Karpas-422 (cell line): ENCODE data around the gene SRP54. TPM values are rescaled to one million over a fixed set of nuclear protein-coding genes. Genes with fewer than 3 reads are reported as not detected.

ENCODE experiments used
- DNase-seq: peaks from one replicate; pipeline ENCODE4 v3.0.0-alpha.2; 2015
- H2AFZ ChIP-seq: fragments of 200-600 bp; sonication (generic); 2 replicates; pipeline ENCODE4 v1.6.1; 2014; ENCODE audit warnings: antibody characterized with exemption, low read length, mixed read lengths
- H3K27ac ChIP-seq: fragments of 200-600 bp; sonication (generic); 2 replicates; pipeline ENCODE4 v1.5.1; 2014; ENCODE audit warnings: mild to moderate bottlenecking, low read length, moderate library complexity
- H3K27me3 ChIP-seq: fragments of 200-600 bp; sonication (generic); 2 replicates; pipeline ENCODE4 v1.6.1; 2014; ENCODE audit warnings: low read length, mixed read lengths
- H3K36me3 ChIP-seq: fragments of 200-600 bp; sonication (generic); 2 replicates; pipeline ENCODE4 v1.6.1; 2014; ENCODE audit warnings: low read length, mixed read lengths; ENCODE audit not compliant: insufficient read depth
- H3K4me1 ChIP-seq: fragments of 200-600 bp; sonication (generic); 2 replicates; pipeline ENCODE4 v1.6.1; 2014; ENCODE audit warnings: mild to moderate bottlenecking, low read length, mixed read lengths
- H3K4me2 ChIP-seq: fragments of 200-600 bp; sonication (generic); 2 replicates; pipeline ENCODE4 v1.6.1; 2014; ENCODE audit warnings: low read length, low read depth, mild to moderate bottlenecking; ENCODE audit not compliant: poor library complexity, severe bottlenecking
- H3K4me3 ChIP-seq: fragments of 200-600 bp; sonication (generic); 2 replicates; pipeline ENCODE4 v1.5.1; 2014; ENCODE audit warnings: mild to moderate bottlenecking, antibody characterized with exemption, low read length, mixed read lengths
- H3K79me2 ChIP-seq: fragments of 200-600 bp; sonication (generic); 2 replicates; pipeline ENCODE4 v1.6.1; 2014; ENCODE audit warnings: mild to moderate bottlenecking, low read length, mixed read lengths
- H3K9ac ChIP-seq: fragments of 200-600 bp; sonication (generic); 2 replicates; pipeline ENCODE4 v1.6.0; 2014; ENCODE audit warnings: low read length
- H3K9me2 ChIP-seq: fragments of 200-600 bp; sonication (generic), shearing (Covaris generic); replicated peaks from 2 replicates; pipeline ENCODE4 v1.6.0; 2014; ENCODE audit warnings: mild to moderate bottlenecking, low read length, moderate library complexity; ENCODE audit not compliant: insufficient read depth
- H3K9me3 ChIP-seq: fragments of 300-700, 200-600 bp; sonication (generic); 2 replicates; pipeline ENCODE4 v1.6.1; 2014; ENCODE audit warnings: low read length, mixed read lengths
- H4K20me1 ChIP-seq: fragments of 200-600 bp; sonication (generic); 2 replicates; pipeline ENCODE4 v1.6.1; 2014; ENCODE audit warnings: mild to moderate bottlenecking, antibody characterized with exemption, low read length, low read depth; ENCODE audit not compliant: insufficient read depth
- total RNA-seq: library from RNA; depleted of rRNA; stranded (reverse); fragments of >200 nt; shearing (Covaris generic); gene quantifications from 2 replicates; pipeline ENCODE4 v1.2.3, GENCODE V29; 2014; ENCODE audit warnings: low replicate concordance; rRNA removed

Gene SRP54
- 86.8 and 115 TPM in 2 replicates for total RNA-seq

- Histone ChIP-seq H2AFZ (peak within 1 kb of the TSS; percentile 78), H4K20me1 (no peaks in the 10 kb centered on the region), H3K36me3 (no peaks in the 10 kb centered on the region; the same call in none of the 2 replicates), H3K79me2 (peaks cover 92% of the 10 kb centered on the region), H3K9ac (peak within 1 kb of the TSS; percentile 82), H3K4me2 (peak within 1 kb of the TSS; percentile 90), H3K4me3 (peak within 1 kb of the TSS; percentile 87), H3K9me2 (no peaks in the 10 kb centered on the region), H3K4me1 (peaks cover 44% of the 10 kb centered on the region), H3K27me3 (no peaks in the 10 kb centered on the region), H3K27ac (peak within 1 kb of the TSS; percentile 86), H3K9me3 (no peaks in the 10 kb centered on the region)
- peak; percentile 100 for DNase-seq
Observed at GRCh38 chr14:34982421-34983147, at the start of gene SRP54. TSS of gene SRP54 (plus strand) at chr14:34982992. CDS start at chr14:34996710, 13,718 bp downstream.

- no peak overlapping the region for H3K9ac ChIP-seq
- no peaks in the 10 kb centered on the region for H3K4me1 ChIP-seq
- DNase-seq, result no peak
- no peaks in the 10 kb centered on the region for H3K36me3 ChIP-seq
- H3K27ac ChIP-seq, result no peak overlapping the region
- H3K9me2 ChIP-seq, result no peaks in the 10 kb centered on the region
- no peaks in the 10 kb centered on the region for H3K9me3 ChIP-seq
- H2AFZ ChIP-seq, result no peak overlapping the region
- no peak overlapping the region for H3K4me2 ChIP-seq
- no peaks in the 10 kb centered on the region for H3K79me2 ChIP-seq
- no peaks in the 10 kb centered on the region for H3K27me3 ChIP-seq
- H3K4me3 ChIP-seq, result no peak overlapping the region
- H4K20me1 ChIP-seq, result no peaks in the 10 kb centered on the region
Observed at GRCh38 chr14:34933301-34933700, 49.5 kb upstream of the SRP54 start.

GRCh38 chr14:34935488-34935887 is 47.3 kb upstream of the SRP54 start:
- Histone ChIP-seq H3K9me2 (no peaks in the 10 kb centered on the region), H3K27me3 (no peaks in the 10 kb centered on the region), H3K36me3 (no peaks in the 10 kb centered on the region), H3K4me3 (no peak overlapping the region), H3K9me3 (no peaks in the 10 kb centered on the region), H3K79me2 (no peaks in the 10 kb centered on the region), H3K4me1 (no peaks in the 10 kb centered on the region), H2AFZ (no peak overlapping the region), H3K9ac (no peak overlapping the region), H4K20me1 (no peaks in the 10 kb centered on the region), H3K27ac (no peak overlapping the region), H3K4me2 (no peak overlapping the region)
- DNase-seq, result no peak

- H3K9me2 ChIP-seq, result no peaks in the 10 kb centered on the region
- no peak overlapping the region for H3K4me2 ChIP-seq
- no peak for DNase-seq
- H3K4me1 ChIP-seq, result no peaks in the 10 kb centered on the region
- H3K4me3 ChIP-seq, result no peak overlapping the region
- H3K79me2 ChIP-seq, result no peaks in the 10 kb centered on the region
- H3K36me3 ChIP-seq, result no peaks in the 10 kb centered on the region
- H4K20me1 ChIP-seq, result no peaks in the 10 kb centered on the region
- no peaks in the 10 kb centered on the region for H3K27me3 ChIP-seq
- no peak overlapping the region for H3K9ac ChIP-seq
- no peak overlapping the region for H3K27ac ChIP-seq
- H3K9me3 ChIP-seq, result no peaks in the 10 kb centered on the region
- no peak overlapping the region for H2AFZ ChIP-seq
Observed at GRCh38 chr14:34937442-34937841, 45.4 kb upstream of the SRP54 start.

- H3K36me3 ChIP-seq, result no peaks in the 10 kb centered on the region
- H3K9me2 ChIP-seq, result no peaks in the 10 kb centered on the region
- H3K4me1 ChIP-seq, result no peaks in the 10 kb centered on the region
- no peaks in the 10 kb centered on the region for H3K79me2 ChIP-seq
- no peak overlapping the region for H3K4me3 ChIP-seq
- no peak overlapping the region for H3K9ac ChIP-seq
- H3K9me3 ChIP-seq, result no peaks in the 10 kb centered on the region
- no peak overlapping the region for H3K27ac ChIP-seq
- no peak for DNase-seq
- H3K27me3 ChIP-seq, result no peaks in the 10 kb centered on the region
- H4K20me1 ChIP-seq, result no peaks in the 10 kb centered on the region
- H3K4me2 ChIP-seq, result no peak overlapping the region
- no peak overlapping the region for H2AFZ ChIP-seq
Observed at GRCh38 chr14:34937876-34938275, 44.9 kb upstream of the SRP54 start.

GRCh38 chr14:34943506-34943905 is 39.3 kb upstream of the SRP54 start:
- DNase-seq, result no peak
- Histone ChIP-seq H3K9ac (no peak overlapping the region), H2AFZ (no peak overlapping the region), H3K4me3 (no peak overlapping the region), H3K4me2 (no peak overlapping the region), H3K9me2 (no peaks in the 10 kb centered on the region), H3K79me2 (no peaks in the 10 kb centered on the region), H3K36me3 (peaks cover 10% of the 10 kb centered on the region; the same call in 1 of the 2 replicates), H3K4me1 (no peaks in the 10 kb centered on the region), H3K27ac (no peak overlapping the region), H3K27me3 (no peaks in the 10 kb centered on the region), H3K9me3 (no peaks in the 10 kb centered on the region), H4K20me1 (no peaks in the 10 kb centered on the region)

- no peak overlapping the region for H3K4me3 ChIP-seq
- no peak overlapping the region for H2AFZ ChIP-seq
- no peak overlapping the region for H3K4me2 ChIP-seq
- H3K27ac ChIP-seq, result no peak overlapping the region
- H3K36me3 ChIP-seq, result peaks cover 10% of the 10 kb centered on the region; the same call in 1 of the 2 replicates
- H3K9ac ChIP-seq, result no peak overlapping the region
- H3K27me3 ChIP-seq, result no peaks in the 10 kb centered on the region
- H3K79me2 ChIP-seq, result no peaks in the 10 kb centered on the region
- no peaks in the 10 kb centered on the region for H4K20me1 ChIP-seq
- no peak for DNase-seq
- H3K9me3 ChIP-seq, result no peaks in the 10 kb centered on the region
- no peaks in the 10 kb centered on the region for H3K9me2 ChIP-seq
- no peaks in the 10 kb centered on the region for H3K4me1 ChIP-seq
Observed at GRCh38 chr14:34944744-34945143, 38.0 kb upstream of the SRP54 start.

GRCh38 chr14:34946699-34947098 is 36.1 kb upstream of the SRP54 start:
- Histone ChIP-seq H3K9ac (no peak overlapping the region), H3K9me2 (no peaks in the 10 kb centered on the region), H4K20me1 (no peaks in the 10 kb centered on the region), H3K36me3 (peaks cover 10% of the 10 kb centered on the region; the same call in 1 of the 2 replicates), H2AFZ (no peak overlapping the region), H3K27ac (no peak overlapping the region), H3K4me1 (no peaks in the 10 kb centered on the region), H3K9me3 (no peaks in the 10 kb centered on the region), H3K4me3 (no peak overlapping the region), H3K4me2 (no peak overlapping the region), H3K79me2 (no peaks in the 10 kb centered on the region), H3K27me3 (no peaks in the 10 kb centered on the region)
- no peak for DNase-seq
